Pancreas (tissue), 10 donors: ENCODE results near the gene PLCXD1. TPM values are rescaled to one million over a fixed set of nuclear protein-coding genes. Genes with fewer than 3 reads are reported as not detected.

ENCODE experiments used
- ATAC-seq, 4 donors: fragments of 200-7000 bp; cut with Tn5 transposase; one replicate each; pipeline versions ENCODE4 v1.8.0 to v1.9.1; 2020; ENCODE audit warnings: mild to moderate bottlenecking in 4 of 4, moderate library complexity in 4 of 4
- DNase-seq, 6 donors: peaks; one replicate each; pipeline ENCODE4 v3.0.0-alpha.2; 2020
- FAIRE-seq: peaks from 2 replicates; lab custom pipeline; 2012; peaks lifted over from hg19 to GRCh38; lab: Jason Lieb, UNC
- H3K27ac ChIP-seq, 4 donors: fragments of 200-600 bp; sonication (generic); 1 replicate in 3 of 4; 2 replicates in 1 of 4; pipeline versions ENCODE4 v1.5.0 to v1.8.0; 2020
- H3K27me3 ChIP-seq, 4 donors: fragments of 200-600 bp; one replicate each; pipeline ENCODE4 v1.8.0; 2021
- H3K36me3 ChIP-seq, 3 donors: fragments of 200-600 bp; sonication (generic) in 1 of 3; one replicate each; pipeline versions ENCODE4 v1.5.0 to v1.8.0; 2020 to 2021
- H3K4me1 ChIP-seq, 3 donors: fragments of 200-600 bp; one replicate each; pipeline ENCODE4 v1.8.0; 2021
- H3K4me3 ChIP-seq, 4 donors: fragments of 200-600 bp; sonication (generic) in 2 of 4; one replicate each; pipeline versions ENCODE4 v1.5.0 to v1.8.0; 2020 to 2021
- H3K9me3 ChIP-seq, 4 donors: fragments of 200-600 bp; one replicate each; pipeline ENCODE4 v1.8.0; 2021
- CTCF ChIP-seq, 4 donors: fragments of 200-600 bp; sonication (generic) in 3 of 4; IDR thresholded peaks; one replicate each; pipeline versions ENCODE4 v1.5.0 to v1.8.0; 2021; ENCODE audit warnings: antibody characterized with exemption in 4 of 4
- WGBS, 2 donors: extraction: QIAGEN DNeasy Blood & Tissue Kit; methylation state at CpG; one replicate each; pipeline ENCODE4 v1.1.7; 2013; 5-methylcytosine and 5-hydroxymethylcytosine counted together
- intact Hi-C, 3 donors: fragments of 100-400 bp; cut with DNase I; formaldehyde crosslinking; loops; one replicate each; pipeline versions ENCODE4 v1.11.1 to v1.14.2; 2022
- polyA plus RNA-seq, 2 donors: library from polyadenylated mRNA; stranded (reverse); fragments of 200-250 nt; gene quantifications; one replicate each; pipeline ENCODE4 v1.2.3, GENCODE V29; 2013
- total RNA-seq, 6 donors: library from RNA; stranded (reverse); fragmentation: NEBNext Ultra II Directional in 4 of 6; extraction: Animal tissue kit (Norgen Biotek cat#: 25700) in 4 of 6; gene quantifications; one replicate each; pipeline versions ENCODE4 v1.2.1 to v1.2.4, GENCODE V29; 2021 to 2023
- donor health status: healthy with polysubstance abuse.
- donor health status: DM: no; HTN: no; CAD: no; lungs with moderate emphysema.
- donor health status: DM: no; HTN: no; CAD: no.
- donor health status: control.
- donor health status: control.
- donor health status: Bipolar disorder and iron deficiency.
- donor health status: DM: yes; HTN: yes; CAD: no.
- donor health status: DM: no; HTN: no; CAD: no.
- donor health status: DM: no; HTN: no; CAD: no.
- donor health status: DM: yes; HTN: yes; CAD: no.

The PLCXD1 gene
- total and polyA plus RNA-seq, 8 donors = 3.5 to 17.8 (median 6.1) TPM

- Histone ChIP-seq H3K36me3 (peaks cover 0 to 27% (median 9%) of the 10 kb centered on the region in 3 donors), H3K27me3 (no peaks in the 10 kb centered on the region), H3K9me3 (no peaks in the 10 kb centered on the region), H3K4me1 (no peaks in the 10 kb centered on the region), H3K27ac (no peak overlapping the region), H3K4me3 (no peak overlapping the region)
- intact Hi-C loops = no loop called here
- TF ChIP-seq CTCF (IDR thresholded peaks at IDR 0.05) = no peak
- ATAC-seq (no peak), FAIRE-seq (no peak), DNase-seq (peak in 3 of 6 donors; percentile 13 to 67 (median 30))
- 96% methylated on average over 41 to 42 of the region's 42 CpGs for WGBS, 2 donors
Measured at GRCh38 chrX:290476-291166, 9.4 kb downstream of the PLCXD1 start.

GRCh38 chrX:291411-291901, 10.3 kb downstream of the PLCXD1 start:
- Histone ChIP-seq H3K4me1 (no peaks in the 10 kb centered on the region), H3K27me3 (no peaks in the 10 kb centered on the region), H3K9me3 (no peaks in the 10 kb centered on the region), H3K27ac (no peak overlapping the region), H3K36me3 (peaks cover 0 to 27% (median 9%) of the 10 kb centered on the region in 3 donors), H3K4me3 (no peak overlapping the region)
- no peak for TF ChIP-seq CTCF (IDR thresholded peaks at IDR 0.05)
- no peak for ATAC-seq
- no peak for FAIRE-seq
- 96 to 97% methylated on average over 29 of the region's 29 CpGs for WGBS, 2 donors
- intact Hi-C loops = no loop called here
- peak in 3 of 6 donors; percentile 9 to 54 (median 43) for DNase-seq

GRCh38 chrX:292900-293897, 12.0 kb downstream of the PLCXD1 start:
- intact Hi-C loops = no loop called here
- Histone ChIP-seq H3K4me3 (no peak overlapping the region), H3K27me3 (no peaks in the 10 kb centered on the region), H3K9me3 (no peaks in the 10 kb centered on the region), H3K4me1 (no peaks in the 10 kb centered on the region), H3K36me3 (peaks cover 0 to 27% (median 9%) of the 10 kb centered on the region in 3 donors), H3K27ac (no peak overlapping the region)
- FAIRE-seq = no peak
- TF ChIP-seq CTCF (IDR thresholded peaks at IDR 0.05) = no peak
- 98 to 99% methylated on average over 47 of the region's 47 CpGs for WGBS, 2 donors
- ATAC-seq = no peak
- DNase-seq = peak in 2 of 6 donors; percentile 7 to 66

- H3K4me3 ChIP-seq = no peak overlapping the region
- ATAC-seq (no peak), DNase-seq (peak in 3 of 6 donors; percentile 5 to 53 (median 48)), FAIRE-seq (no peak)
- no peak for TF ChIP-seq CTCF (IDR thresholded peaks at IDR 0.05)
- intact Hi-C loops = no loop called here
- peaks cover 0 to 19% (median 9%) of the 10 kb centered on the region in 3 donors for H3K36me3 ChIP-seq
- H3K9me3 ChIP-seq = no peaks in the 10 kb centered on the region
- 93 to 96% methylated on average over 21 of the region's 21 CpGs for WGBS, 2 donors
- H3K27ac ChIP-seq = no peak overlapping the region
- H3K4me1 ChIP-seq = no peaks in the 10 kb centered on the region
- H3K27me3 ChIP-seq = no peaks in the 10 kb centered on the region
Measured at GRCh38 chrX:295136-295535, 14.0 kb downstream of the PLCXD1 start.
